HPDE6-E6E7 (cell line): ENCODE results near the gene RPS6KL1.

ENCODE experiments used
- DNase-seq: peaks from one replicate; pipeline ENCODE4 v3.0.0; 2011; ENCODE audit warnings: missing footprints; ENCODE audit errors: extremely low spot score

RPS6KL1 gene

DNA sequence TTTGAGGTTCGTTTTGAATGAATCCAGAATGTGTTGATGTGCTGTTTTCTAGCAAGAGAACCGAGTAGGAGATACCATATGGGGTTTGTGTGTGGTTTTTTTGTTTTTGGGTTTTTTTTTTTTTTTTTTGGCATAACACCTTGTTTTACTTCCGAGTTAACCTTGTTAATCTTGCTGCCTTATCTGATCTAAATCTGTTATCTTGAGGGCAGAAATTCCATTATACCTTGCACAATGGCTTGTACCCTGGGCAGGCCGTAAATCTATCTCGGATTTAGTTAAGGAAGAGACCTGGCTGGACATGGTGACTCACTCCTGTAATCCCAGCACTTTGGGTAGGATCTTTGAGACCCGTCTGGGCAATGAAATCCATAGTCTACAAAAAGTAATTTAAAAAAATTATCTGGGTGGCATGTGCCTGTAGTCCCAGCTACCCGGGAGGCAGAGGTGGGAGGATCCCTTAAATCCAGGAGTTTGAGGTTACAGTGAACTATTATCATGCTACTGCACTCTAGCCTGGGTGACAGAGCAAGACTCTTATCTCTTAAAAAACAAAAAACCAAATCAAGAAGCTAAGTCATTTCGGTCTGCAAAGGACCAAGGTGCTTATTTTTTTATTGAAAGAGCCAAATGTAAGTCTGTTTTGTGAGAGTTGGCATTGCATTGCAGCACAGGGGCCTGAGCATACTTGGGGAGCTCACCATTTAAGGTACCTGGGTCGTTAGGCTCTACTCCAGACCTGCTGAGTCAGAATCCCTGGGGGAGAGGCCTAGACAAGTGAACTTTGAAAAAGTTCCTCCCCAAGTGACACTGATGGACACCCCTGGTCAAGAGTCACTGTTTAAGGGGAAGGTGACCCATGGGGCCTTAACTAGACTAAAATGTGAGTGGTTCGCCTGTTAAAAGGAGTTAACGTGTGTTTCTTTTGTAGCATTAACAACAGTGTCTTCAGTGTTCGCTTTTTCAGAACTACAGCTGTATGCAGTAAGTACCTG lies 34.6 kb downstream of the RPS6KL1 start:
- DNase-seq = no peak

GRCh38 chr14:74886001-74886400 lies 37.1 kb downstream of the RPS6KL1 start:
- DNase-seq = no peak

- peak; percentile 71 for DNase-seq
Observed at GRCh38 chr14:74882103-74882920, 40.7 kb downstream of the RPS6KL1 start.

DNA sequence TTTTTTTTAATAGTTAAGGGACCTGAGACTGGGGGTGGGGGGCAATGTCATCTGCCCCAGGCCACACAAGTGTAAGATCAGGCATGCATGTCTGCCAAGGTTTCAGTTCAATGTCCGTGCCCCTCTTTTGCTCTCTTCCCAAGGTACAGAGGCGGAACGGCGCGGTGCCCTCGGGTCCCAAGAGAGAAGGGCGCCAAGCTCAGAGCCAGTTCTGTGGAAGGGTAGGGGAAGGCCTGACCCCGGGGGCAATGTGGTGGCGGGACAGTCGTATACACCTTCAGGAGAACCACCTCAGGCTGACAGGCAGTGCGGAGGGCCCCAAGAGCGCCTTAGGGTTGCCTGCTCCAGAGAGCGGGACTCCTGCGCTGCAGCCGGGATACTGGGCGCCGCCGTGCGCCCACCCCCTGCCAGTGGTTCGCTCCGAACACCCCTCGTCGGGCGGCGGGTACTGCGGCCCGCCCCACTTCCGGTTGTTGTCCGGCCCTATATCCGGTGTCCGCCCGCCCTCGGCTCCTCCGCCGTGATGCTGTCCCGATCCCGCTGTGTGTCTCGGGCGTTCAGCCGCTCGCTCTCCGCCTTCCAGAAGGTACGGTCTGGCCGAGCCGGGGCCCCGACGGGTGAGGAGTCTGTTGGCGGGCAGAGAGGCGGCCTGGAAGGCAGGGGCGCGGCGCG lies 41.5 kb downstream of the RPS6KL1 start, which contains the start of gene DLST:
Gene DLST, plus strand, starts transcription at position 486 of the 672 bp plus-strand sequence. Its CDS starts 38 bp downstream, at position 524.
- DNase-seq = peak; percentile 93

DNA sequence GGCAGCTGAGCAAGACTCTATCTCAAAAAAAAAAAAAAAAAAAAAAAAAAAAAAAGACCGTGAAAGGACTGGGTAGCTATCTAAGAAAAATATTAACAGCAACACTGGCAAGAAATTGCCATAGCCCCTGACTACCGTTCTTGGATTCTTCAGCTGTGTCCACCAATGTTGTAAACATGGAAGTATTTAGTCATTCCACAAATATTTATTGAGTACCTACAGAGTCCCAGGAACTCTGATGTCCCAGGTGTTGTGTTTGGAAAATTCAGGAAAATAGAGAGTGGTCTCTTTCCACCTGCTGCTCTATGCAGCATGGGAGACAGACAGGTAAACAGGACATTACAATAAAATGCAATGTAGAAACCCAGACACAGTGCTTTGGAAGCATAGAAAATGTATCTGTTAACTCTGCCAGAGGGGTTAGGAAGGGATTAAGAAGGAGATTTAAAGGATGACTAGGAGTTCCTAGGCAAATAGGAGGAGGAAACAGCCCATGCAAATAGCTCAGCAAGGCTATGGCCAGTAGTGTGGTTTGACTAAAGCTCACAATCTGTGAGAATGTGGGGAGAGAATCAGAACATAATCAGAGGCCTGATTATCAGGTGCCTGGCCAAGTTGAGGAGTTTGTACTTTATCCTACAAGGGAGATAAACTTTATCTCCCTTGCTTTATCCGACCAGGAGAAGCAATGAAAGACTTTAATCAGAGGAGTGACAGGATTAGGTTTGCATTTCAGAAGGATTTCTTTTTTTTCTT lies 43.5 kb downstream of the RPS6KL1 start:
- DNase-seq = no peak

DNA sequence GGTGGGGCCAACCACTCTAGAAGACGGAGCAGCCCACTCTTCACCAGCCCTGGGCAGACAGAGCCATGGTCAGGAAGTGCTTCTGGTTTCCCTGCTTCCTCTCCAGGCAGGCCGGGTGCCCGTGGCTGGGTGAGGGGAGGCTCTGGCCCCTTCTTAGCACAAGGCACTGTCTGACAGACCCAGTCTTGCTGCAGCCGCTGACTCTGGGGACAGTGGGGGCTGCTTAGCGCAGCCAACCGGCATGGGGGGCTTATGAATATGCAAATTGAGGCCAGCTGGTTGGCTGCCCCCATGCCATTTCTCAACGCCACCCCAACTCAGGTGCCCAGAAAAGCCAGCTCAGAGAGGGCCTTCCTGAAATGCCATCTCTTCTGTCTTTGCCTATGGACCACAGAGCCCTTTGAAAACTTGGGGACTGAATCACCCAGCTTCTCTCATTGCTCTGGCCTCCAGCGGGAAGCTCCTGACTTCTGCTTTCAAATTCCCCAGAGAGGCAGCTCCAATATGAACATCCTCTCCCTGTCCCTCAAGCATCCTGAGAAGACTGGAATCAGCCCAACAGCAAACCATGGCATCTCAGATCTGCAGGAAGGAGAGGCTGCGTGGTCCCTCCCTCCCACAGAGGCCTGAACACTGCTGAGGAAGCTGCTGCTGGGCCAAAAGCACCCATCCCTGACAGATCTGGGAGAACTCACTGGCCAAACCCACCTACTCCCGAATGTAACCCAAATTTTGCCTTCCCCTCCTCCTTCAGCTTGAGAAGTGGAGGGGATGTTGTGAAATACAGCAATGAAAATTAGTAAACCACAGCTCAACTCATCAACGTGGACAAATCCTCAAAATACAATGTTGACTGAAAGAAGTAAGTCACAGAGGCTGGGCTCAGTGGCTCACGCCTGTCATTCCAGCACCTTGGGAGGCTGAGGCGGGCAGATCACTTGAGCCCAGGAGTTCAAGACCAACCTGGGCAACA lies 46.8 kb downstream of the RPS6KL1 start, which contains the start of gene PROX2:
Gene PROX2, minus strand, starts transcription at position 205 of the 973 bp plus-strand sequence. CDS start 12,311 bp downstream, outside the sequence.
- no peak for DNase-seq

DNA sequence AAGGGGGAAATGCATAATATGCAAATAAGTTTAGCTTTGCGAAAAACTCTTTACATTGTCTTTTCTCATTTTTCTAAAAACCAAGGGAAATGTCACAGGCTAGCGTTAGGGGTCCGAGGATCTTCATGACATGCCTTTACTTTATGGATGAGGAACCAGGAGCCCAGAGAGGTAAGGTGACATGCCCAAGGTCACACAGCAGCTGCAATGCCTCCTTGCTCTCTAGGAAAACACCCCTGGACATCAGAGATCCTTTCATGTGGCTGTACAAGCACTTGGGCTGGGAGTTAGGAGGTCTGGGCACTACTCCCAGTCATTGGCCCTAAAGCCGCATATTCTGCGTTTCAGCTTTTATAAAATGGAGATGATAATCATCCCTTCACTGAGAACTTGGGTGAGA lies 47.9 kb downstream of the RPS6KL1 start:
- no peak for DNase-seq

DNA sequence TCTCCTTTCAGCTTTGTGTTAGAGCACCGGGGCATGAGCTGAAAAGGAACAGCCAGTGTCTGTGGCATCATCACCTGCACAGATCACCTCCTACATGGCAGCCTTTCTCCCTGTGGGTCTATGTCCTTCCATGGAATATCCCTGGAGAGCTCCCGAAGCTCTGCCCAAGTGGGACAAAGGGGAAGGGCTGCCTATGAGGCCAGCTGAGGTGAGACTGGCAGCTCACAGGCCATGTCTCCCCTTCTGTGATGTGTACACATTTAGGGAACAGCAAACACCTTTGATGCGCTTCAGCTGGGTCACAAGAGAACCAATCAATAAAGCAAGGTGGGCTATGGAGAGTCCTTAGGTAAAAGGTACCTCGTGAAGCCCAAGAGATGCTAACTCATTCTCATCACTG lies 51.2 kb downstream of the RPS6KL1 start:
- no peak for DNase-seq

GRCh38 chr14:74868739-74869138 lies 54.3 kb downstream of the RPS6KL1 start:
- DNase-seq = no peak

DNA sequence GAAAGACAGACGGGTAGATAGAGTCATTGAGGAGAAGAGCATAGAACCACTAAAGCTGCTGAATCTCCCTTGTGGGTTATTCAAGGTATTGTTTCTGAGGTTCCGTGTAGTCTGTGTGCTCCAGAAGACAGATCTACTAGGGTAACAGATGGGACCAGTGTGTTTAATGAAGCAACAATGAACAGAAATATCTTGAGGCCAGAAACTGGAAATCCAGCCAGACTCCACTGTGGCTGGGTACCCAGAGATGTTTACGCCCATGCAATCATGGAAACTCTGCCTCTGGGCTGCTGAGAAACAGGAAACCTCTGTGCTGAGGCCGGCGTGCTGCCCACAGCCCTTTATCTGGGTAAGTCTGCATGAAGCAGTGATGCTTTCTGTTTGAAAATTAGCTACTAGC lies 55.4 kb downstream of the RPS6KL1 start:
- no peak for DNase-seq

GRCh38 chr14:74866708-74867389 lies 56.2 kb downstream of the RPS6KL1 start:
- no peak for DNase-seq

GRCh38 chr14:74865156-74865555 lies 57.9 kb downstream of the RPS6KL1 start:
- DNase-seq = no peak

DNA sequence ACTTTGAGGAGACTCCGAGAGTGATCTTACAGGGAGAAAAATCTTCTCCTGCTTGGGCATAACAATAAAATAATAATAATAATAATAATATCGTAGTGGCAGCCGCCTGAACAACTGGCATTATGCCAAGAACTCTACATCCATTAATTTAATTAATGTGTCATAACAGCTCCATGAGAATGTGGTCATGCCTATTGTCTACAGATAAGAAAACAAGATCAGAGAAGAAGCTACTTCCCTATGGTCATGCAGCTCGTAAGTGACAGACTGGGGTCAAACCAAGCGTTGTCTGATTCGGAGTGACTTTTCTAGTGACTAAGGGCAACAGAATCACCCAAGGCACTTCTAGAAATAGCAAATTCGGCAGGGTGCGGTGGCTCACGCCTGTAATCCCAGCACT lies 58.9 kb downstream of the RPS6KL1 start:
- no peak for DNase-seq

- no peak for DNase-seq
Observed at GRCh38 chr14:74863274-74863673, 59.8 kb downstream of the RPS6KL1 start.

DNA sequence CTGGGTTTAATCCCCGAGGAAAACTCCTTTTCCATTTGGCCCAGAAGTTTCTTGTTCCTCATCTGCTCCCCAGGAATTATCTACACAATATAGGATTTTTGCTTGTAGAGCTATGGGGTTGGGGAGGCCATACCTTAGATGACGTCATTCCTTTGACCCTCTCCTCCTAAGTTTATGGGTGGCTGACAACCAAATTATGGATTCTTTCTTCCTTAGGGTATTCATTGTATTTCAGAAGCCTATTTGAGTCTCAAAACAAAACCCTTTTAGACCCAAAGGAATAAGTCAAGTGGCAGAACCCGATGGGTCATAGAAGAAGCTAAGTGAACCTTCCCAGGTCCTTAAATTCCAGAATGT lies 61.3 kb downstream of the RPS6KL1 start:
- no peak for DNase-seq

DNA sequence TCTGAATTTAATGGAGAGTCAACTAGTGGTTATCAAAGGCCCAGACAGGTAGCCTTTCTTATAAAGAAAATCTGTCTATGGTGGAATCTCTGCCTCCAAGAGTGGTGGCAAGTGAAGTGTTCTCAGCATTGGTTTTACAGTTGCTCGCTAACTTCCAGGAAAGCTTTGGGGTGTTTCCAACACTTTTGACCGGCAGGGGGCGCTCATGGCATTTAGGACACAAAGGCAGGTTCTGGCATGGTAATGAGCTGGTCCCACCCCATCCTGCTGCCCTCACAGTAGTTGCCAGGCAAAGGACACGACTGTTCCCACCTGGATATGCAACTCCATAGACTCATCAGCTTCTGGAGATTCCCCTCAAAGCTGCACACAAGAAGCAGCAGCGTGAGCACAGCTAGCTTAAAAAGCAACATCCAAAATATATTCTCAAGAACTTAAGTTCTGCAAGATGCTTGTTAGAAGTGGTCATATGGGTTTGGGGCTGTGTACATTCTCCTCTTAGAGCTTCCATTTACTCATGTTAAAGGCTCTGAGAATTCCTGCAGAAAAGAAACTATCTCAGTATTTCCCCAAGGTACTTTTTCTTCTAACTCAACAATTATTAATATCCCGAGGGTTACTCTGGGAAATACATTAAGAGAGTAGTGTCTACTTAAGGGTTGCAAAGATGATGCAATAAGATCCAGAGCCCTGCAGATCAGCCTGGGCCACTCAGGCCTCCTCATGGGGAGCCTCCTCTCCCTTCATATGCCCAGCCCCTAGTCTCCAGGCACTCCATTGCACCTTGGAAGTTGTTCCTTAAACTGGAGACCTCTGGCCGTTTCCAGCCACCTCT lies 61.9 kb downstream of the RPS6KL1 start:
- peak; percentile 69 for DNase-seq

DNA sequence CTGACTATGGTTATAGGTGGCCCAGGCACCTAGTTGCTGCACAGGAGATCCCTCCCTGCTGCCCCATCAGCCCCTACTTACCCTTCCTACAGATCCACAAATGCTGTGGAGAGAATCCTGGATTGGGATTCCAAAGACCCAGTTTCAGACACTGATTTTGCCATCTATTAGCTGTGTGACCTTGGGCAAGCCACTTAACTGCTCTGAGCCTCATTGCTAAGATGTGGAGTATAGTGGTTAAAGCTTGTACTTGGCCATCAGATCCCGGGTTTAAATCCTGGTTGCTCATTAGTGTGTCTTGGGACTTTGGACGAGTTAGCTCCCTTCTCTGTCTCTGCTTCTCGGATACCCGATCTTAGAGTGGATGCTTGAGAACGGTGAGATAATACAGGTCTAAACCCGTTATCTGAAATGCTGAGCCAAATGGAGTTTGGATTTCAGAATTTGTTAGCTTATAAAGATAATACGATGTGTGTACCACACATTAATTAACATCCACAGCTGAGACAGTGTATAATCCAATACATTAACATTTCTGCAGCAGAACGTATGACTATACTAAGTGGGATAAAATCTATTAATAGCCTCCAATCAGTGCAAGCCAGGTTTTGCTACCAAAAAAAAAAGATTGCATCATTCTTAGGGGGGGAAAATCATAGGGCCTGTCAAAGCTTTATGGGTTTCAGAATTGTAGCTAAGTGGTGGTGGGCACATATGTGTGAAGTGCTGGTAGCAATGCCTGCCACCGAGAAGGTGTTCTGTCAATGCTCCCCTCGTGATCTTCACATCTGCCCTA lies 63.1 kb downstream of the RPS6KL1 start:
- DNase-seq = no peak

- DNase-seq = no peak
Observed at GRCh38 chr14:74858022-74858421, 65.0 kb downstream of the RPS6KL1 start.
